Measurements from ENCODE around the gene MAP2K3.
"Not testable (repeated sequence)": the region's sequence is repeated elsewhere in the genome, so short reads cannot be mapped to it uniquely, and the experiment has no call there.

Gene MAP2K3

DNA sequence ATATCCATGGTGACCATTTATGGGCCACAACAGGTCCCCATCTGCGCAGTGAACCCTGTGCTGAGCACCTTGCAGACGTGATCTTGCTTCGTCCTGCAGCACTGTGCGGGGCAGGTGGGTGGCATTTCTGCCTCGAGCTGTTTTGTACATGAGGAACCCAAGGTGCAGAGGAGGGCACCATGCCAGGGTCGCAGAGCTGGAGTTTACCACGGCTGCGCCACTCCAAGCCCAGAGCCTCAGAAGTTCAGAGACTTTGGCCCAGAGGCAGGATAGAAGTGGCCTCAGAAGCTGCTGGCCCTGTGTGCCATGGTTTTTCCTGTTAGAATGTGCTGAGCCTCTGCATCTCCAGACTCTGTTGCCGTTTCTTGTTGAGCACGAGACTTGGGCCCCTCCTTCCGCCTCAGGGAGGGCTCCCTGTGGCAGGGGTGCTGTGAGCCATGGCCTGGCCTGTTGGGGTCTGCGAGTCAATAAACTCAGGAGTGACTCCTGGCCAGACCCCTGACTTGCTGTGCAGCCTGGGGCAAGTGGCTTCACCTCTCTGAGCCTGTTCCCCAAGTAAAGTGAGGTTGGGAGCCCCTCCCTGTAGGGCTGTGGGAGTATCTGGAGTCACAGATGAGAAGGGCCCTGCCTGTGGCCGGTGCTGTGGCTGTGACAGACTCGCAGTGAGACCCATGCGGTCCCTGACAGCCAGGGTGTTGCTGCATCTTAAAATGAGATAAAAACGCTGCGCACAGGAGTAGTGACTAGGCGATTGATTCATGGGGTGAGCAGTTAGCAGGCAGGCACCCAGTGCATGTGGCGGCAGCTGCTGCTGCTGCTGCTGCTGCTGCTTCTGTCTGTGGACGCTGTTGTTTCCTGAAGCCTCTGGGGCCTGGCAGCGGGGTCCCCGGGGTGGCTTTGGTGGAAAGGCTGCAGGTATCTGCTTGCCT, 11.8 kb downstream of the MAP2K3 start:
- DNase-seq (ENCODE audit: low spot score): no peak

- no peak for DNase-seq (ENCODE audit: low spot score)
Observed at GRCh38 chr17:21297026-21297520, 12.6 kb downstream of the MAP2K3 start.

GRCh38 chr17:21297597-21297996, 13.1 kb downstream of the MAP2K3 start:
- DNase-seq (ENCODE audit: low spot score): no peak

- DNase-seq (ENCODE audit: low spot score): no peak
Observed at GRCh38 chr17:21298056-21298982, 13.8 kb downstream of the MAP2K3 start.

GRCh38 chr17:21298983-21299519, 14.5 kb downstream of the MAP2K3 start:
- DNase-seq (ENCODE audit: low spot score): no peak

DNA sequence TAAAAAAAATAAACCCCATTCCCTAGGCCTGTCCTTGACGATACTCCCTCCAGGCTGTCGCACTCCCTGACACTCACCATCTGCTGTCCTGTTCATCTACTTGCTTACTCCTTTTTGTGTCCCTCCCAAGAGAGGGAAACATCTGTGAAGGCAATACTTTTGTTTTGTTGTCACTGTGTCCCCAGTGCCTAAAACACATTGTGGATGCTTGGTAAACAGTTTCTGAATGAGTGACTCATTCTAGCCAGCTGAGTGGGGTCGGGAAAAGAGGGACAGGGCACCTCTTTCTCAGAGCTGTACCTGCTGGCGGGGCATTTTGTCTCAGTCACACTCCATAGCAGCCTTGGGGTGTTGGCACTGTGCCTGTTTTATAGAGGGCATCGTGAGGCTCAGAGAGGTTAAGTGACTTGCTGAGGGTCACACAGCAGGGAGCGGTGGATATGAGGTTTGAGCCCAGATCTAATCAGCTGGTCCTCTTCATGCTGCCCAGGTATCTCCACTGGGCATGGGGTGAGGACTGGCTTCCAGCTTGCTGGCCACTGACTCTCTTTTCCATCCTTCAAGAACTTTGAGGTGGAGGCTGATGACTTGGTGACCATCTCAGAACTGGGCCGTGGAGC, 15.6 kb downstream of the MAP2K3 start:
- DNase-seq (ENCODE audit: low spot score): no peak

DNA sequence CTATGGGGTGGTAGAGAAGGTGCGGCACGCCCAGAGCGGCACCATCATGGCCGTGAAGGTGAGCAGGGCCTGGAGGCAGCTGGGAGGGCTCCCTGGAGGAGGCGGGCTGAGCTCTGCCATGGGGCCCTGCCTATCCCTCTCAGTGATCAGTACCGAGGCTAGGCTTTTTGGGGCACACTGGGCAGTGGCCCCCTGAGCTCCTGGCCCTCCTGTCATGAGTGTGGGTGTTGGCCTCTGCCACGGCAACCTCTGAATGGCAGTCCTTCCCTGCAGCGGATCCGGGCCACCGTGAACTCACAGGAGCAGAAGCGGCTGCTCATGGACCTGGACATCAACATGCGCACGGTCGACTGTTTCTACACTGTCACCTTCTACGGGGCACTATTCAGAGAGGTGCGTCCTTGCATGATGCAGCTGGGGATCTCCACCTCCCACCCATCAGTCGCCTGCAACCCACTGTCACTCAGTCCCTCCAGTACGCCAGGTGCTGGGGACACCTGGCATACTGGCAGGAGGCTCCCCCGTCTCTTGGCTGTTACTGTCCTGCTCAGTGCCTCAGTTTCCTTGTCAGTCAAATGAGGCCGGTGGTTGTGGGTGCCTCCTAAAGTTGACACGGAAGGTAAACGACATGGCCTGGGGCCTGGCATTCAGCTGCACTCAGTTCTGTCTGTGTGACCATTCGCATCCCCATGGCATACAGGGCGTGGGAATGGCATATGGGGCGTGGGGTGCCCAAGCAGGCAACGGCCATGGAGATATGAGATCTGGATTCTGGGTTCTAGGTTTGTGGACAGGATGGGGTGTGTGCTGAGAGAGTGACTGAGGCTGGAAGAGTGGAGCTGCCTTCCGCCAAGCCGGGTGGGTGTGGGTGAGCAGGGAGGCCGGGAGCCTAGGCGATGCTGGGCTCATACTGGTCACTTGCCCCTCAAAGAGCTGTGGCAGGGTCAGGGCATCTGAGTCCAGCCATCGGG, 16.4 kb downstream of the MAP2K3 start:
- DNase-seq (ENCODE audit: low spot score): no peak

GRCh38 chr17:21301593-21302550, 17.4 kb downstream of the MAP2K3 start:
- DNase-seq (ENCODE audit: low spot score): no peak

DNA sequence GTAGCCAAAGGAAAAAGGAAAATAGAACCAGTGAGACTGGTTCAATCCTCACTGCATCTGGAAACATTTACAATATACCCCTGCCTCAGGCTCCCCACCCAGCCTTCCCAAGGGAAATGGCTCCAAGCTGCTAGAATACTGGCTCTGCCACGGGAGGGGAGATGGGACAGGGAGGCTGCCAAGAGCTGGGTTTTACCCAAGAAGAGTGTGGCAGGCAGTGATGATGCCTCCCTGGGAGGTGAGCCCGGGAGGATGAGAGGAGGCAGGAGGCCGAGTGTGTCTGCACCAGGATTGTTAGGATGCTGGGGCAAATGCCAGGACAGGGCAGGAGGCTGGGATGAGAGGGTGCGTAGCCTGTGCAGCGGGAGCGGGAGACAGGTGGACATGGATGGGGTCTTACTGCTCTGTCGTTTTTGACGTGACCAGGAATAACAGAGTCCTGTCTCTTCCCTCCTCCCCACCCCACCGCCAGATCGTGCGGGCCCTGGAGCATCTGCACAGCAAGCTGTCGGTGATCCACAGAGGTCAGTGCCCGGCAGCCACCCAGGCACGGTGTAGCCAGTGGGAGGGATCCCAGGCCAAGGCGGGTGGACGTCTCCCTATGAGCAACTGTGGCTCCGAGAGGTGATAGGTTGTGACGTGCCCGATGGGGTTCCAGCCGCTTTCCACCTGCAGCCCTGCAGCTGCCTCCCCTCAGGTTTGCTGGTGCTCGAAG, 18.4 kb downstream of the MAP2K3 start:
- DNase-seq (ENCODE audit: low spot score): no peak

DNA sequence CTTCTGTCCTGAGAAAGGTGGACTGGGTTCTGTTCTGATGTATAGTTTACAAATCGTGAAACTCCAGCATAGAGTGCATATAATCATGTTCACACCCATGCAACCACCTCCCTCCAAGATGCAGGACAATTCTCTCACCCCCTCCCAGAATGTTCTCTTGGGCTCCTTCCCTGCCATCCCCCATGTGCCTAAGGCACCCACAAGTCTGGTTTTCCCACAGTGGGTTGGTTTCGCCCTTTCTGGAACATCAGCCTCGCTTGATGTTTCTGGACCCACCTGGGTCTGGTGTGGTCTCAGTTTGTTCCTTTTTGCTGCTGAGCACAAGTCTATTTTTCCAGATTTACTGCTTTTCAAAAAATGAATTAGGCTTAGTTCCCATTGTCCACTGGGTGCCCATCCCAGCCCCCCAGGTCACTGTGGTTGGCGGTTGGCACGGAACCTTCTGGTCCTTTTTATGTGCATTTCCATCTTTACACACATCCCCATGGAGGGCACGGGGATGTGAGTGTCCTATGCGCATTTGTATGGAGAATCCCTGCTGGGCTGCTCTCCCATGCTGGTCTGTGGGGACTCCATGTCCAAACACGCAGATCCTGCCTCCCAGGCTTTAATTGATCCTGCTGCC, 19.0 kb downstream of the MAP2K3 start:
- DNase-seq (ENCODE audit: low spot score): no peak

- no peak for DNase-seq (ENCODE audit: low spot score)
Observed at GRCh38 chr17:21304091-21304490, 19.6 kb downstream of the MAP2K3 start.

DNA sequence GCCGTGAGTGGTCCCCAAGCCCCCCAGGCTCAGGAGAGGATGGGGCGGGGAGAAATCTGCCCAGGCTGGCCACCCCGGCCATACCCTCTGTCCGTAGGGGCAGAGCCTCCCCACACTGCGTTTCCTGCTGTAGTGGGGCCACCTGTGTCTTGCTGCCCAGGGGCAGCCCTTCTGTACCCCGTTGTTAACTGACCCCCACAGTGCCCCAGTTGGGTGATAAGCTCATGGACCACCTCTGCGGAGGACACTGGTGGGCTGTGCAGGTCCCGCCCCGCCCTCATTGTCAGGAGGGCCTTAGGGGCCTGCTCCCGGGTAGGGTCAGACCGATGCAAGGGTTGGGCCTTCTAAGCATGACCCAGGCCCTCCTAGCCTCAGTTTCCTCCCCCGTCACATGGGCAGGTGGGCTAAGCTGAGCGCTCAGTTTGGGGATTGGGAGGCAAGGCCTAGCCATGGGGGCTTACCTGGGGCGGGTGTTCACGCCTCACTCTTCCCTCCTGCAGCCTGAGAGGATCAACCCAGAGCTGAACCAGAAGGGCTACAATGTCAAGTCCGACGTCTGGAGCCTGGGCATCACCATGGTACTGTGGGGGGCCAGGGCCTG, 20.1 kb downstream of the MAP2K3 start:
- DNase-seq (ENCODE audit: low spot score): not testable (repeated sequence)

DNA sequence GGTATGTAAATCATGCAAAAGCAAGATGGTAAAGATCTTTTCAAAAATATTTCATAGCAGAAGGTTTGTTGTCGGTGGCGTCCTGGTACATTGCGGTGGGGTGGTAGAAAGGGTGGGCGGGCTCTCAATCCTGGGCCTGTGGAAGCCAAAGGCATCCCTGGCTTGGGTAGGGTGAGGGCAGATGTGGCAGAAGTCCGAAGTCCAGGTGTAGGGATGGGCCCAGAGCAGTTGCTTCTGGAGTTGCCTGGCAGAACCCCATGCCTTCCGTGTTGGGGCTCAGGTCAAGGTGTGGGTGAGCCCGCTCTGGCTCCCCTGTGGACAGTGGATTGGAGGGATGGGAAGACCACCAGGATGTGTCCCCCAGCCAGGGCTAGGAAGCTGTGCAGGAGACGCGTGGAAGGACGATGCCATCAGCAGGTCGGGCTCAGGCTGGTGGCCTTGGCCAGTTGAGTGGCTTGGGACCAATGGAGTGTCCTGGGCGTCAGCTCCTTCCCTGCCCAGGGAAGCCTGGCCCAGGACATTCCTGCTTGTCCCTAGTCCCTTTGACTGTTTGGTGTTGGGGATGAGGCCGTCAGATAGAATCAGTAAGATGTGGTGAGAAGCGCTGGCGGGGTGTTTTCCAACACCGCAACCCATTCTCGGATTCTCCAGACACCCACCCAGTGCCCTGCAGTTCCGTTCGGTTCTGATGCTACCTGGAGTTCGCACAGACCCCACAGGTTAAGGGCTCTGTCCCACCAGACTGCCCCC, 21.1 kb downstream of the MAP2K3 start:
- DNase-seq (ENCODE audit: low spot score): not testable (repeated sequence)

DNA sequence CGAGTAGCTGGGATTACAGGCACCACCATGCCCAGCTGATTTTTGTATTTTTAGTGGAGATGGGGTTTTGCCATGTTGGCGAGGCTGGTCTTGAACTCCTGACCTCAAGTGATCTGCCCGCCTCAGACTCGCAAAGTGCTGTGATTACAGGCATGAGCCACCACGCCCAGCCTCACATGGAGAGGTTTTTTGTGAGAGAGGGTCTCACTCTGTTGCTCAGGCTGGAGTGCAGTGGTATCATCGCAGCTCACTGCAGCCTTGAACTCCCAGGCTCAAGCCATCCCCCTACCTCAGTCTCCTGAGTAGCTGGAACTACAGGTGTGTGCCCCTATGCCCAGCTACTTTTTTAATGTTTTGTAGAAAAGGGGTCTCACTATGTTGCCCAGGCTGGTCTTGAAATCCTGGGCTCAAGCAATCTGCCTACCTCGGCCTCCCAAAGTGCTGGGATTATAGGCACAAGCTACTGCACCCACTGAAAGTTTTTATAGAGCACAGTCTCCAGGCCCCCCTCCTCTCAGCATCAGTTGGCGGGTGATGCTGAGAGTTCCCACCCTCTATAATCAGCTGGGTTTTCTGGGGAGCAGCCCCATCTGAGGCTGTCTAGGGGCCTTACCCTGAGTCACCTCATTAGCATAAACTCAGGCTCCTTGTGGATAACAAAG, 22.2 kb downstream of the MAP2K3 start:
- DNase-seq (ENCODE audit: low spot score): not testable (repeated sequence)

- DNase-seq (ENCODE audit: low spot score): not testable (repeated sequence)
Observed at GRCh38 chr17:21307273-21307625, 22.7 kb downstream of the MAP2K3 start.

DNA sequence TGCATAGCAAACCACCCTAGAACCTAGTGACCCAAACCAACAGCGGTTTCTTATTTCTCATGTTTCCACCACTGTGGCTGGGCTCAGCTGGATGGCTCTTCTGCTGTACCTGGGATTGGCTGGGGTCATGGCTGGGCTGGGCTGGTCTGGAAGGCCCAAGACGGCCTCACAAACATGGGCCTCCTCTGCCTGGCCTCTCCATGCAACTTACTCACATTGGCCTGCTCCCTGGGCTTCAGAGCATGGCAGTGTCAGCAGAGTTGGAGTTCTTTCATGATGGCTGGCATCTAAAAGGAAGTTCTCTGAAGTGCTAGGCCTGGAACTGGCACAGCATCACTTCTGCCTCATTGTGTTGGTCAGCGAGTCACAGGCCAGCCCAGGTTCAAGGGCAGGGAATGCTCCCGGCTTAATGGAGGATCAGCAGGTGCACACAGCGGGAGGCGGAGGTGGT, 24.4 kb downstream of the MAP2K3 start:
- not testable (repeated sequence) for DNase-seq (ENCODE audit: low spot score)
